ENCODE results near the gene KRT5. TPM values are rescaled to one million over a fixed set of nuclear protein-coding genes. Genes with fewer than 3 reads are reported as not detected.
A peak's percentile ranks its signal among the peaks of the same experiment; 100 is the strongest.

Gene KRT5
- total and polyA plus RNA-seq, 4 donors: 15.8 to 49.4 (median 33.7) TPM

GRCh38 chr12:52546126-52546525 lies 25.9 kb upstream of the KRT5 start:
- ATAC-seq (ENCODE audit: insufficient read depth, low FRiP score) (no peak), DNase-seq (no peak)
- TF ChIP-seq, protein P1, sequence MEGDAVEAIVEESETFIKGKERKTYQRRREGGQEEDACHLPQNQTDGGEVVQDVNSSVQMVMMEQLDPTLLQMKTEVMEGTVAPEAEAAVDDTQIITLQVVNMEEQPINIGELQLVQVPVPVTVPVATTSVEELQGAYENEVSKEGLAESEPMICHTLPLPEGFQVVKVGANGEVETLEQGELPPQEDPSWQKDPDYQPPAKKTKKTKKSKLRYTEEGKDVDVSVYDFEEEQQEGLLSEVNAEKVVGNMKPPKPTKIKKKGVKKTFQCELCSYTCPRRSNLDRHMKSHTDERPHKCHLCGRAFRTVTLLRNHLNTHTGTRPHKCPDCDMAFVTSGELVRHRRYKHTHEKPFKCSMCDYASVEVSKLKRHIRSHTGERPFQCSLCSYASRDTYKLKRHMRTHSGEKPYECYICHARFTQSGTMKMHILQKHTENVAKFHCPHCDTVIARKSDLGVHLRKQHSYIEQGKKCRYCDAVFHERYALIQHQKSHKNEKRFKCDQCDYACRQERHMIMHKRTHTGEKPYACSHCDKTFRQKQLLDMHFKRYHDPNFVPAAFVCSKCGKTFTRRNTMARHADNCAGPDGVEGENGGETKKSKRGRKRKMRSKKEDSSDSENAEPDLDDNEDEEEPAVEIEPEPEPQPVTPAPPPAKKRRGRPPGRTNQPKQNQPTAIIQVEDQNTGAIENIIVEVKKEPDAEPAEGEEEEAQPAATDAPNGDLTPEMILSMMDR (IDR thresholded peaks at IDR 0.05; ENCODE audit: control extremely low read depth, extremely low read depth): no peak
- 86 to 91% methylated on average over 15 of the region's 15 CpGs for WGBS, 2 donors
- Histone ChIP-seq H3K36me3 (ENCODE audit: control insufficient read depth in 4 of 4, insufficient read depth in 4 of 4, low read length in 4 of 4) (no peaks in the 10 kb centered on the region), H3K9me3 (ENCODE audit: control insufficient read depth in 4 of 4, insufficient read depth in 3 of 4, low read length in 3 of 4) (peaks cover 0 to 4% (median 0%) of the 10 kb centered on the region in 4 donors), H3K27ac (ENCODE audit: low read depth in 1 of 2, low read length in 1 of 2) (no peak overlapping the region), H3K4me3 (no peak overlapping the region), H3K9ac (ENCODE audit: insufficient read depth in 1 of 2, low read length in 2 of 2) (no peak overlapping the region), H3K4me1 (ENCODE audit: control insufficient read depth in 5 of 5, insufficient read depth in 5 of 5, low read length in 5 of 5) (peaks cover 0 to 7% (median 0%) of the 10 kb centered on the region in 5 donors), H3K27me3 (ENCODE audit: control insufficient read depth in 3 of 3, insufficient read depth in 3 of 3, low read length in 2 of 3) (no peaks in the 10 kb centered on the region)

GRCh38 chr12:52543985-52544883 lies 24.0 kb upstream of the KRT5 start:
- TF ChIP-seq, protein P1 (IDR thresholded peaks at IDR 0.05; ENCODE audit: control extremely low read depth, extremely low read depth): no peak
- no peak overlapping the region for H3K27ac ChIP-seq (ENCODE audit: low read depth in 1 of 2, low read length in 1 of 2)
- H3K9me3 ChIP-seq (ENCODE audit: control insufficient read depth in 4 of 4, insufficient read depth in 3 of 4, low read length in 3 of 4): peaks cover 0 to 4% (median 0%) of the 10 kb centered on the region in 4 donors
- H3K4me3 ChIP-seq: no peak overlapping the region
- H3K27me3 ChIP-seq (ENCODE audit: control insufficient read depth in 3 of 3, insufficient read depth in 3 of 3, low read length in 2 of 3): no peaks in the 10 kb centered on the region
- peak in 1 of 3 donors; percentile 13 for DNase-seq
- no peaks in the 10 kb centered on the region for H3K36me3 ChIP-seq (ENCODE audit: control insufficient read depth in 4 of 4, insufficient read depth in 4 of 4, low read length in 4 of 4)
- WGBS, 2 donors: 77 to 86% methylated on average over 16 to 17 of the region's 17 CpGs
- no peak for ATAC-seq (ENCODE audit: insufficient read depth, low FRiP score)
- peaks cover 0 to 17% (median 3%) of the 10 kb centered on the region in 5 donors for H3K4me1 ChIP-seq (ENCODE audit: control insufficient read depth in 5 of 5, insufficient read depth in 5 of 5, low read length in 5 of 5)
- no peak overlapping the region for H3K9ac ChIP-seq (ENCODE audit: insufficient read depth in 1 of 2, low read length in 2 of 2)

DNA sequence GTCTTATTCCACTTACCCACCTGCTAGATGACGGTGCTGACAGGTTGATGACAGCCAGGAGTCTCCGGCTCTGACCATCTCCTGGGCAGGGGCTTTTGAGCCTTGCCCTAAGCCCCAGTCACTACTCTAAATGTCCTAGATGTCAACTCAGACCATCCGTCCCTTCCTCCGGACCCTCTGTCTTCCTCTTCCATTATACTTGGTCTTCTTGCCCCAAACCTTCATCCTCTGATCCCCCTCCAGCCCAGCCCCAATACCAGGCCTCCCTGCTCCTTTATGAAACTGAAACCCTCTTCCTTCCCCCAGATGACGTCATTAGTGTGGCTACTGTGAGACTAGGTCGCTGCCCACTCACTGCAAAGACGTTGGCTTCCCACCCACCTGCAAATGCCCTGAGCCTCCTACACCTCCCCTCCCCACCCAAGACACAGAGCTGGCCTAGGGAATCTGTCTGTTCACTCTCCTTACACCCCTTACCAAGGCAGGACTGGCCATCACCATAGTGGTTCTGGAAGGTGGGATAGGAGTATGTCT lies 22.7 kb upstream of the KRT5 start:
- WGBS, 2 donors: 63 to 72% methylated on average over 7 of the region's 7 CpGs
- DNase-seq (no peak), ATAC-seq (ENCODE audit: insufficient read depth, low FRiP score) (no peak)
- no peaks in the 10 kb centered on the region for H3K36me3 ChIP-seq (ENCODE audit: control insufficient read depth in 4 of 4, insufficient read depth in 4 of 4, low read length in 4 of 4)
- TF ChIP-seq, protein P1 (IDR thresholded peaks at IDR 0.05; ENCODE audit: control extremely low read depth, extremely low read depth): no peak
- peaks cover 0 to 28% (median 6%) of the 10 kb centered on the region in 5 donors for H3K4me1 ChIP-seq (ENCODE audit: control insufficient read depth in 5 of 5, insufficient read depth in 5 of 5, low read length in 5 of 5)
- H3K9ac ChIP-seq (ENCODE audit: insufficient read depth in 1 of 2, low read length in 2 of 2): no peak overlapping the region
- H3K4me3 ChIP-seq: no peak overlapping the region
- no peak overlapping the region for H3K27ac ChIP-seq (ENCODE audit: low read depth in 1 of 2, low read length in 1 of 2)
- H3K27me3 ChIP-seq (ENCODE audit: control insufficient read depth in 3 of 3, insufficient read depth in 3 of 3, low read length in 2 of 3): no peaks in the 10 kb centered on the region
- peaks cover 0 to 2% (median 0%) of the 10 kb centered on the region in 4 donors for H3K9me3 ChIP-seq (ENCODE audit: control insufficient read depth in 4 of 4, insufficient read depth in 3 of 4, low read length in 3 of 4)

All from lung (tissue), 12 donors.